ENCODE results near the gene GPRC5A. TPM values are rescaled to one million over a fixed set of nuclear protein-coding genes. Genes with fewer than 3 reads are reported as not detected.

The GPRC5A gene
- total and polyA plus RNA-seq, 2 donors (not counting 3 experiments of a cell fraction or from before 2014, with no cell fraction given) = 22.7 to 86.4 TPM

GRCh38 chr12:12938541-12938940, 47.2 kb downstream of the GPRC5A start:
- no peaks in the 10 kb centered on the region for H4K20me1 ChIP-seq (replicated peaks; ENCODE audit: control insufficient read depth, extremely low read depth, insufficient read depth, low read length)
- no peak overlapping the region for H2AFZ ChIP-seq (ENCODE audit: low read depth, low read length)
- dilution Hi-C loops (cut with MboI; ENCODE audit: extremely low pct_ligation_motif_present, low sequenced_read_pairs) (no loop called here), intact Hi-C loops (cut with micrococcal nuclease) (no loop called here)
- no peaks in the 10 kb centered on the region for H3K9me1 ChIP-seq (replicated peaks; ENCODE audit: control insufficient read depth, extremely low read depth, insufficient read depth, low read length)
- no peaks in the 10 kb centered on the region for H3K79me2 ChIP-seq (ENCODE audit: control insufficient read depth, insufficient read depth, low read length)
- ChIA-PET POLR2A (no interaction called here), CTCF (no interaction called here)
- FAIRE-seq = no peak
- no peak overlapping the region for H3K27ac ChIP-seq (ENCODE audit: insufficient read depth, low read depth, low read length)
- no peaks in the 10 kb centered on the region for H3K9me3 ChIP-seq (replicated peaks; ENCODE audit: control insufficient read depth, insufficient read depth, low read length)
- no peak for TF ChIP-seq POLR2A (IDR thresholded peaks at IDR 0.05; ENCODE audit: low read depth, low read length)
- H3K4me1 ChIP-seq (ENCODE audit: control insufficient read depth, extremely low read depth, insufficient read depth, low read length) = no peaks in the 10 kb centered on the region
- no peaks in the 10 kb centered on the region for H3K36me3 ChIP-seq (ENCODE audit: control insufficient read depth in 2 of 2, extremely low read depth in 1 of 2, insufficient read depth in 2 of 2, low read length in 2 of 2)
- no peak overlapping the region for H3K4me2 ChIP-seq (ENCODE audit: insufficient read depth, low read length)
- no peak overlapping the region for H3K9ac ChIP-seq (replicated peaks; ENCODE audit: extremely low read depth, insufficient read depth, low read length)
- H3K4me3 ChIP-seq (replicated peaks in 1 of 3; ENCODE audit: insufficient read depth in 1 of 3, low read depth in 1 of 3, low read length in 3 of 3) = no peak overlapping the region
- no peaks in the 10 kb centered on the region for H3K27me3 ChIP-seq (ENCODE audit: control insufficient read depth in 2 of 2, insufficient read depth in 2 of 2, low read length in 2 of 2)
- BruUV-seq (replicated peaks) = no TSS peak
- no peak for DNase-seq (ENCODE audit: low read depth, low spot score)

GRCh38 chr12:12939888-12940287, 48.5 kb downstream of the GPRC5A start:
- no peak overlapping the region for H3K4me3 ChIP-seq (replicated peaks in 1 of 3; ENCODE audit: insufficient read depth in 1 of 3, low read depth in 1 of 3, low read length in 3 of 3)
- H3K4me2 ChIP-seq (ENCODE audit: insufficient read depth, low read length) = no peak overlapping the region
- H3K9ac ChIP-seq (replicated peaks; ENCODE audit: extremely low read depth, insufficient read depth, low read length) = no peak overlapping the region
- H2AFZ ChIP-seq (ENCODE audit: low read depth, low read length) = no peak overlapping the region
- ChIA-PET POLR2A (no interaction called here), CTCF (interaction anchor here (0.8 kb wide), 1 partner anchor 44 kb away, joined by 3 read pairs; no protein-coding TSS in a partner anchor)
- no peaks in the 10 kb centered on the region for H3K27me3 ChIP-seq (ENCODE audit: control insufficient read depth in 2 of 2, insufficient read depth in 2 of 2, low read length in 2 of 2)
- no peaks in the 10 kb centered on the region for H3K9me1 ChIP-seq (replicated peaks; ENCODE audit: control insufficient read depth, extremely low read depth, insufficient read depth, low read length)
- FAIRE-seq (no peak), DNase-seq (ENCODE audit: low read depth, low spot score) (no peak)
- H4K20me1 ChIP-seq (replicated peaks; ENCODE audit: control insufficient read depth, extremely low read depth, insufficient read depth, low read length) = no peaks in the 10 kb centered on the region
- no peak overlapping the region for H3K27ac ChIP-seq (ENCODE audit: insufficient read depth, low read depth, low read length)
- no peaks in the 10 kb centered on the region for H3K36me3 ChIP-seq (ENCODE audit: control insufficient read depth in 2 of 2, extremely low read depth in 1 of 2, insufficient read depth in 2 of 2, low read length in 2 of 2)
- BruUV-seq (replicated peaks) = no TSS peak
- no peaks in the 10 kb centered on the region for H3K4me1 ChIP-seq (ENCODE audit: control insufficient read depth, extremely low read depth, insufficient read depth, low read length)
- H3K9me3 ChIP-seq (replicated peaks; ENCODE audit: control insufficient read depth, insufficient read depth, low read length) = no peaks in the 10 kb centered on the region
- H3K79me2 ChIP-seq (ENCODE audit: control insufficient read depth, insufficient read depth, low read length) = no peaks in the 10 kb centered on the region
- intact Hi-C loops (cut with micrococcal nuclease) = no loop called here
- no peak for TF ChIP-seq POLR2A (IDR thresholded peaks at IDR 0.05; ENCODE audit: low read depth, low read length)
- dilution Hi-C loops (cut with MboI; ENCODE audit: extremely low pct_ligation_motif_present, low sequenced_read_pairs) = no loop called here
